M059J (cell line): ENCODE measurements around the gene LRRC3. TPM values are rescaled to one million over a fixed set of nuclear protein-coding genes. Genes with fewer than 3 reads are reported as not detected.

Experiments used
- DNase-seq: peaks from one replicate; pipeline ENCODE4 v3.0.0-alpha.2; 2012; ENCODE audit warnings: low read depth
- total RNA-seq: library from RNA; depleted of rRNA; stranded (reverse); fragments of >200 nt; shearing (Covaris generic); gene quantifications from 2 replicates; pipeline ENCODE4 v1.2.3, GENCODE V29; 2014

Gene LRRC3
- total RNA-seq, 1 experiment from 2014 or later = not detected

DNA sequence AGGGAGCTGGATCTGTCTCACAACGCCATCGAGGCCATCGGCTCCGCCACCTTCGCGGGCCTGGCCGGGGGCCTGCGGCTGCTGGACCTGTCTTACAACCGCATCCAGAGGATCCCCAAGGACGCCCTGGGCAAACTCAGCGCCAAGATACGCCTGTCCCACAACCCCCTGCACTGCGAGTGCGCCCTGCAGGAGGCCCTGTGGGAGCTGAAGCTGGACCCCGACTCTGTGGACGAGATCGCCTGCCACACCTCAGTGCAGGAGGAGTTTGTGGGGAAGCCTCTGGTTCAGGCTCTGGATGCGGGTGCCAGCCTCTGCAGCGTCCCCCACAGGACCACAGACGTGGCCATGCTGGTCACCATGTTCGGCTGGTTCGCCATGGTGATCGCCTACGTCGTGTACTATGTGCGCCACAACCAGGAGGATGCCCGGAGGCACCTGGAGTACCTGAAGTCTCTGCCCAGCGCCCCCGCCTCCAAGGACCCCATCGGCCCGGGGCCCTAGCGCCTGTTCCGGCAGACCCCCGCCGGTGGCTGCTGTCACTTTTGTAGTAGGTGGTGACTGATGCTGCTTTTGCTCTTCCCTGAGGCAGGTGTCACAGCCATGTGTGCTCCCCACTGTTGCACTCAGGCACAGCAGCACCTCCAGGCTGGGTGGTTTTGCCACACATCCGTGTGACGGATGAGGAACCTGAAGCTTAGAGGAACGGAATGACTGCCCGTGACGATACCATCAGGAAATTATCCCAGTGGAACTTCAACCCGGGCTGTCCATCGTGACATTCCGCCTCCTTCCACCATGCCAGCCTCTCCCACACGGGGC lies 1.8 kb downstream of the LRRC3 start:
- no peak for DNase-seq

DNA sequence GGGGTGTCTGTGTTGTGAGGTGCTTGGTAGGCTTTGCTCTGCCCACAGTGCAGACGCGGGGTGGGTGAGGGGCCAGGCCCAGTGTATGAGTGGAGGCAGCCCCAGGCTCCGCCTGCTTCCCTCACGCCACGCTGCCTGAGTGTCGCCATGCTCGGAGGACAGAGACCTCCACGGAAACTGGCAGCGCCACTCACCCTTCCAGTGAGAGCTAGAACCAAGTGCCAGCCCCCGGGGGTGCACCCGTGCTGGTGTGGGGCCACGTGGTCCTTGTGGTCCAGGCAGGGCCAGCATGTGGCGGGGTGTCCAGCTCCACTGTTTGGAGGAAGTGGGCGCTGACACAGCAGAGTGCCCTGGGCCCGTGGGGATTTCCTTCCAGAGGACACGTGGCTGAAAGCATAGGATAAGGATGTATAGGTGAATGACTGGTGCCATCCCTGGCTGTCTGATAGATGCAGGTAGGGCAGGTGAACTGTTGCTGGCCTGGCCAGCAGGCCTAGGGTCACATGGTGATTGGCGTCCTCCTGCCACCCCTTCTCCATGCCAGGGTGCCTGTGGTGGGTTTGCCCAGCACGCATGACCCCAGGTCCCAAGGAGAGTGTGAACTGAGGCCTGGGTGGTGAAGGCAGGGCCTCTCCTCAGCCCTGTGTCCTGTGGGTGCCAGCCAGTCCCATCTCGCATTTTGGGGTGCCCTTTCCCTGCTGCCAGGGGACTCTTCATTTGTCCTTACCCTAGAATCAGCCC lies 3.8 kb downstream of the LRRC3 start:
- no peak for DNase-seq

DNA sequence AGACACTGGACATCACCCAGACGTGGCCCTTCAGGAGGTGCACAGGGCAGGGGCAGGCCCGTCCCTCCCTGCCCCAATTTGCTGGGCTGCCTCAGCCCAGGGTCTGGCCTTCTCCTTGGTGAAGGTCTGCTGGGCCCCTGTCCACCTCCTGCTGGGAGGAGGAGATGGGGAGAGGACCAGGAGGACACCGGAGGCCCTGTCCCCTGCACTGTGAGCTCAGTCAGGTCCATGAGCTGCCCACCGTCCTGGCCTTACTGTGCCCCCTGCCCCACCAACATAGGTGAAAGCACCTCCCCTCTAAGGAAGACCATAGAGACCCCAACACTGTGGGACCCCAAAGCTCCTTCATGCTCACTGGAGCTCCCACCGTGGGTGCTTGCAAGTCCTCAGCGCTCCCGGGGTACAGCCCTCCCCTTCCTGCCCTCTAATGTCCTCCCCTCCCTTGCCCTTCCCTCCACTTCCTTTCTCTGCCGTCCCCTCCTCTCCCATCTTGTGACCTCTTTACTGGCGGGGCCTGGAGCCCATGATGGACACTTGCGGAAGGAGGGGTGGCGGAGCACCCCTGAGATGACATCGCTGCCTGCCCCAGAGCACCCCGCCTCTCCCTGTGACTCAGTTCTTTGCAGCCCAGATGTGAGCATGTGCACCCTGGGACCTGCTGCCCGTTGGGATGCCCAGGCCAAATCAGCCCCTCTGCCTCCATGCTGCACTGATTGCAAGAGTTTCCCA lies 4.6 kb downstream of the LRRC3 start:
- DNase-seq = no peak

DNA sequence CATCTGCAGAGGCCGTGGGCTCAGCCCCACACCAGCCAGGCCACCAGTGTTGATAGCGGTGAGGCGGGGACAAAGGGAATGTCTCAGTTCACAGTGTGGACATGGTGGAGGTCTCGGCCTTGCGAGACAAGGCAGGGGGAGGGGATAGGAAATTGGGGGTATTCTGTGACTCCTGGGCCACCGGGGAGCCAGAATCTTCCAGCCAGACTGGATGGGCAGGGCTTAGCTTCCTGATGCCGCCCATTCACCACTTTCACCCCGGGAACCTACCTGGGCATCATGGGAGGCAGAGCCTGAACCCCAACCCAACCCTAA lies 5.1 kb downstream of the LRRC3 start:
- DNase-seq = no peak

DNA sequence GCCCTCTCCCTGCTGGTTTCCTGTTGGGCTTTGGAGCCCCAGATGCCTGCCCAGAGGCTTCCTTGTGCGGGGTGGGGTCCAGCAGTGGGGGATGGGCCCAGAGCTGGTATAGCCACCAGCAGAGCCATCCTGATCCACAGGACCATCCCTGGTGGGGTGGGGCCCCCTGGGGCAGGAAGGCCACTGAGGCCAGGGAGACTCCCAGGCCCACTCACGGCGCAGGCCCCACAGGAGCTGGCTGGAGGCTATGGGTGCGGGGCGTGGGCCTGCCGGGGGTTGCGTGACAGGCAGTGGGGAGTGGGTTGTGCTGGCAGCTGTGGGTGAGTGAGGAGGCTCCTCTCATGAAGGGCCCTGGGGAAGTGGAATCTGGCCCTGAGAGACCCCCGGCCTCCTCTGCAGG lies 5.7 kb downstream of the LRRC3 start:
- no peak for DNase-seq

DNA sequence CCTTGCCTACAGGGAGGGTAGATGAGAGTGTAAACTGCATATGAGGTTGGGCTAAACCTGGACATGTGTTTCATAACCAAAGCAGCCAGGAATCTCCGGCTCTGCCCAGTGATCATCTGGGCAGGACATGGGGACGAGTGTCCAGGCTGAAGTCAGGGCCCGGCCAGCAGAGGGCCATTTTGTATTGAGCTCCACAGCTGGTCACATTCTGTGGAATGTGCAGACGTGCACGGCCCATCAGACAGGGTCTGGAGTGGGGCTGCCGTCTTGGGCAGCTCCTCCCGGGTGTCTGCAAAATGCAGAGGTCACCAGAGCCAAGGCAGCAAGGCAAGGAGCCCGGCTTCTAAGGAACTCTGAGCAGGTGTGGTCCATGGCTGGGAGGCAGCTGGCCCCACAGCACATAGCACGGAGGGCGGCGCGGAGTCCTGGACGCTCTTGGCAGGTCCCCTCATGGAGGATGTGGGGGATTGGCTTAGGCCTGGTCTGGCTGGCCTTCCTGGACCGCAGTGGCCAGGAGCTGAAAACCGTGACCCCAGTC lies 6.2 kb downstream of the LRRC3 start:
- DNase-seq = peak; percentile 22

DNA sequence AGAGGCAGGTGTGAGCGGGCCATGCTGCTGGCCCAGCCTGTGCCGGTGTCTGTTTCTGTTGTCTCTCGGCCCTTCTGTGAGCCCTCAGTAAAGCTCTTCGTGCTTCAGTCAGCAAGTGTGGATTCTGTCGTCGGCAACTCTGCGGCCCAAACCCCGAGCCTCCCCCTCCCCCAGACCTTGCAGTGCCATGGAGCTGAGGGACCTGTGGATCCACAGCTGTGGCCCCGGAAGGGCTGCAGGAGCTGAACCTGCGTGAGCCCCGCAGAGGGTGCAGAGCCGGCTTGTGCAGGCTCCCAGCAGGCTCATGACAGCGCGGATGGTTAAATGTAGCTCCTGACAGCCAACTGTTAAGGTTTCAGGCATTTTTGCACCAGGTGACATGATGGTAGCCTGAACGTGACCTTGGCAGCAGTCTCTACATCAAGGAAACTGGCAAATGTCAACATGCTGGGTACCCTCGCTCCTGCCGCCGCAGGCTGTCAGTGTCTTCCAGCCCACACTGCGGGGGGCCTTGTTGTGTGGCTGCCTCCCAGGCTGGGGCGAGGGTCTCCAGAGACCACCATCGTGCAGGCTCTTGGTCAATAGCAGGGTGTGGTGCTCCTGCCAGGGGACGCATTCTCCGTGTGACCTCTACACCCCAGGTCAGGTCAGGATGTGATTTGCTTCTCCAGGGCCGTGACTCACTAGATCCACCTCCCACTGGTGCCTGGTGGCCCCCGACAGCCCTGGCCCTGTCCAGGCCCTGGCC lies 7.0 kb downstream of the LRRC3 start:
- no peak for DNase-seq

DNA sequence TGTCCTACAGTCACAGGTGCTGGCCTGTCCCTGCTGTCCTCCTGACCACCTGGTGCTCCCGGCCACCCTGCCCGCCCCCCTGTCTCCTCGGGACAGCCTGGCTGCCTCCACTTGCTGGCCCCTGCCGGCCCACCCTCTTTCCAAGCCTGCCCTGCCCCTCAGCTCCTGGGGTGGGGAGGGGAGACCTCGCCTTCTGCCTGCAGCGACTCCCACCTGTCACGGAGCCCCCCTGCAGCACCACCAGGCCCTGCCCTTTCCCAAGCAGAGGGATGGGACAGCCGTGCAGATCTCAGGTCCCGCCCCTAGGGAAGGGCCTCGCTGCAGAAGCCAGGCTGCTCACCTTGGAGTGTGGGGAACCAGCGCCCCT lies 7.5 kb downstream of the LRRC3 start:
- DNase-seq = no peak

DNA sequence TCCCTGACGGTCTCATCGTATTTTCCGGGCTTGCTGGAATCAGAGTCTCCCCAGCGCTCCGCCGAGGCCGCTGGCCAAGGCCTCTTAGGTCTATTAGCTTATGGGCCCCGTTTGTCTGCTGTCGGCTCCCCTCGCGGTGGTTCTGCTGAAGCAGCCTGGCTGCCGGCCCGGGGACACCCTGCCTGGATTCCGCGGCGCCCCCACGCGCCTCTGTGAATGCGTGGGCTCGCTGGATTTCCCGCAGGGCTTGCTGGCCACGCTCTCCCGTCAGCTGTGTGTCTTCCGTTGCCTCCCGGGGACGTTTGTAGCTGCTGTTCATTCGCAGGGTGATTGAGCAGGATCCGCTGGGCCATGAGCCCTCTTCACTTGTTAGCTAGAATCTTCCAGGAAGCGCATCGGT lies 8.4 kb downstream of the LRRC3 start:
- DNase-seq = no peak

DNA sequence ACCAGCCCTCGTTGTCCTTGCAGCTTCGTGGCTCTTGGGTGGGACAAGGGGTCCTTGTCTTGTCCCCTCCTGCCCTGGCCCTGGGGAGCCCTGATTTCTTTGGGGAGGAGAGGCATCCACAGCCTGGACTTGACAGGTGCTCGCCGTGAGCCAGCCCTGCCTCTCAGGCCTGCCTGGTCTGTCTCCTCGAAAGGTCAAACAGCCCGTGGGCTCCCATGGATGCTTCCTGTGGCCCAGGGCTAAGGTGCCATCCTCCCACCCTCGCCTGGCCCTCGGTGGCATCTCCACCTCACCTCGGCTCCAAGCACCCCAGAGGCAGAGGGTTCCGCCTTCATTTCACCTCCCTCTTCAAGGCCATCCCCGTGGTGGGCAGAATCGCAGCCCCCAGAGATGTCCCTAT lies 9.0 kb downstream of the LRRC3 start:
- no peak for DNase-seq

DNA sequence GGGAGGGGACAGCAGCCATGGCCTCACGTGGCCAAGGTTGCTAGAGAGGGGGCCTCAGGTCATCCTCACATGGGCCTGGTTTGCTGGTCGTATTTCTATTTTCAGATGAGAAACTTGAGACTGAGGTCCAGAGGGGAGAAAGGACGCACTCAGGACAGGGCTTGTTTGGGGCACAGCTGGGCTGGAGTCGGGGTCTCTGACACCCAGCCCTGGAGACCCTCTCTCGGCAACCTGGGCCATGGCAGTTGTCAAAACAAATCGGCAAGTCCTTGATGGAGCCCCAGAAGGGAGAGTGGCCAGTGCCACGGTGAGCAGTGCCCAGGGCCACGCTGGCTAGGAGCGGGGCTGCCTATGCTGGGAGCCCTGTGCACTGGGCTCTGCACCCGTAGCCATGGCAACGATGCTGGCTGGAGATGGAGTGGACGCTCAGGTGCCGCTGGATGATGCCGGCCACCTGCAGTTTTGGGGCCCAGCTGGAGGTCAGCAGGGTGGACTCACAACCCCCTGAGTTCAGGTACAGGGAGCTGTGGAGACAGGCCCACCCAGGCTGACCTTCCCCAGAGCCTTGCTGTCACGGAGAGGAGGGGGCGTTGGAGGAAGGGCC lies 11.1 kb downstream of the LRRC3 start:
- no peak for DNase-seq

DNA sequence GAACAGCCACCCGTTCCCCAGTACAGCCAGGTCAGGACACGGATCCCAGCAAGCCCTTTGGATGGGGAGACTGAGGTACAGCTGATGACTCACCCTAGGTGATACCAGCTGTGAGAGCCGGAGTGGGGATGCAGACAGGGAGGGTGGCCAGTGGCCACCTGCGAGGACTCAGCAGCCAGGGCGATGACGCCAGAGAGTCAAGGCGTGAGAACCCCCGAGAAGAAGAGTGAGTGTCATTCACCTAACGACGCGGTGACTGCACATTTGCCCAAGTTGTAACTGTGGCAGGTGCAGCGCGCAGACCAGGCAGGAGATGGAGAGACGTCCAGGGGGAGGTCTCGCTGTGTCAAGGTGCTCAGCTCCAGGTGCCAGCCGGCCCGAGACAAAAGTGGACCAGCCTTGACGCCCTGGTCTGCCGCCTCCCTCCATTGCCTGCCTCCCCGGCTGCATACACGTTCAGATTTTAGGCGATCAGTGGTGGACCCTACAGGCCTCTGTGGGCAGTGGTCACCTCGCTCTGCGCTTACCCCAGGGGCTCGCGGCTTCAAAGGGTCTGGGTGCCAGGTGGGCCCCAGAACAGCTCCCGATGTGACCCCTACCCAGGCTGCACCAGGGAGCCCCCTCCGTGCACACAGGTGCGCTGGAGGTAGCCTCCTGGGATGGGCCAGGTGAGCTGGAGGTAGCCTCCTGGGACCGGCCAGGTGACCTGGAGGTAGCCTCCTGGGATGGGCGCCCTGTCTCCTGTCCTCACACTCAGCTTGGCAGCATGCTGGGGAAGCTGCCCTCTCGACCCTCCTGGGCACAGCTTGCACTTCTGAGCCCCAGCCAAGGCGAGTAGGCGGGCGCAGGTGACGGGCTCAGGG lies 11.9 kb downstream of the LRRC3 start:
- DNase-seq = no peak

DNA sequence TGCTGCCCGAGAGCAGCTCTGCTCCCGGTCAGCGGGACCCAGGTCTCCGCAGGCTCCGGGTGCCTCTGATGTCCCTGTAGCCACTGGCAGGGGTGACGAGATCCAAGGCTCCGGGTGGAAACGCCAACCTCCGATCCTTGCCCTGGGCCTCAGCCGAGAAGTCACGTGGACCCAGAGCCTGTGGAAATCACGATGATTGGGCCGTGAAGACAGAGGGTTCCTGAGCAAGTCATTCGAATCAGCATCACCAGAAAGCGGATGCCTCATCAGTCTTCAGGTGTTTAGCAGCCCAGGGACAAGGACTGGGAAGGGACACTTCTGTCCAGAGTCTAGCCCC lies 12.5 kb downstream of the LRRC3 start:
- DNase-seq = no peak

DNA sequence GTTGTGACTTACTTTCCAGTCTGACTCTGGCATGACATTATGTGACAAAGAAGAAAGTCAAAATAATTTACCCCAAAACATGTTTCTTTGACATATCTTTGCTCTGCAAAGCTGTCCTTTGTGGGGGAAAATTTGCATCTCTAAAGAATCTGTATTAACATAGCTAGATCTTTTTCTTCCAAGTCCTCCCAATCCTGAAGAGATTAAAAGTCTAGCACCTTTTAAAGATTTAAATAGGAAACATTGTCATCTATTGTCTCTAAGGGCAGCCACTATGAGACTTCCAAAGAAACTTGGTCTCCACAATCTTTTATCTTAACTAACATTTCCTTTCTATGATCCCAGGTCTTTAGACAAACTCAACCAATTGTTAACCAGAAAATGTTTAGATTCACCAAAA lies 16.0 kb downstream of the LRRC3 start:
- DNase-seq = no peak

DNA sequence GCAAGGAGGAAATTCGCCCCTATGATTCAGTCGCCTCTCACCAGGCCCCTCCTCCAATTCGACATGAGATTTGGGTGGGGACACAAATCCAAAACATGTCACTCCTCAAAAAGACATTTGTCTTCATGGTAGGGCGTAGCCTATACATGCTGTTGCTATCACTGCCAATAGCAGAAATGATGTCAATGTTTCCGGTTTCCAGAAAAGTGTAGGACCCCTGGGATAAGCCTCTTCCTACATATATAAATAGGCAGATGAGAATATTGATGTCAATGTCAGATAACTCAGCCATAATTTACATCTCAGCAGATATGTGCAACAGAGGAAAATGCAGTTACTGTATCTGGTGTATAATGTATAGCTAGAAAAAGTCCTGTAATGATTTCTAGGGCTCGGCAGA lies 16.7 kb downstream of the LRRC3 start:
- no peak for DNase-seq

DNA sequence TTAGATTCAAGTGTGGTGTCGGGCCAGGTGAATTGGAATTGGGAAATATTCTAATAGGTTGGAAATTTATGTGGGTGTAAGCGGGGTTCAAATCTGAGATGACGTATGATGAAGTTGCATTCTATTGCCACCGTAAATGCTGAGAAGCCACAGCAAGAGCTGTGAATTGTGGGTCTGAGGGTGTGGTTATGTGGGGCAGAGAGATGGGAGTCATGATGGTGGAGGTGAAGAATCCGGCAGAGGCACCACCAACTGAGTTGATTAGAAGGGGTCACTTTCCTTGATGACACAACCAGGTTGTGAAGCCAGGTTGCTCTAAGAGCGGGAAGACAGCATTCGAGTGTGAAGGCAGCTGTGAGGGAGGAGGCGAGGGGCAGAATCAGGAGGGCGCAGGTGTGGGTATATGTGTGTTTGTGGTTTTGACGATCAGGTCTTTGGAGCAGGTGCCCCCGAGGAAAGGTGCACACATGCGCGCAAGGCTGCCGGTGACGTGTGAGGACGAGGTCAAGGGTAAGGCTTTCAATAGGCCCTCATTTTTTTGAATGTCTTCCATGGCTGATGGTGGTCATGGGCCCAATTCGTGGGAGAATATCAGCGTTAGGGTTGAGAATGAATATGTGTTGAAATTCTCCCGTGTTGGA lies 18.7 kb downstream of the LRRC3 start:
- no peak for DNase-seq

DNA sequence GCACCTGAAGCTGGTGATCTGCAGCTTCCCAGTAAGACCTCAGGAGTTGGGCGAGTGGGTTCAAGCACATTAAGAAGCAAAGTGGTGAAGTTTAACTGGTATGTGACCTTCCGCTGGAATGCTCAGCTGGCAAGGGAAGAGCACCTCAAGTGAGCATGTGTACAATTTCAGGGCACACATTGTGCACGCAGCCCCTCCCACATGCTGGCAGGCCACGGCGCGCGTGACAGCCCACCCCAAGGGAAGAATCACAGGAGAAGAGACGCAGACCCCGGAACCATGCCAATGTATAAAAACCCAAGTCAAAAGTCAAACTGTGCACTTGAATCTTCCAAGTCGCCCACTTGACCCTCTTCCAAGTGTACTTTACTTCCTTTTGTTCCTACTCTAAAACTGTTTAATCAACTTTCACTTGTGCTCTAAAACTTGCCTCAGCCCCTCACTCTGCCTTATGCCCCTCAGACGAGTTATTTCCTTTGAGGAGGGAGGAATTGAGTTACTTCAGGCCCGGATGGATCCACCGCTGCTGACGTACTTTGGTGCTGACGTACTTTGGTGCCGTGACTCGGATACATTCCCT lies 20.0 kb downstream of the LRRC3 start:
- DNase-seq = no peak

DNA sequence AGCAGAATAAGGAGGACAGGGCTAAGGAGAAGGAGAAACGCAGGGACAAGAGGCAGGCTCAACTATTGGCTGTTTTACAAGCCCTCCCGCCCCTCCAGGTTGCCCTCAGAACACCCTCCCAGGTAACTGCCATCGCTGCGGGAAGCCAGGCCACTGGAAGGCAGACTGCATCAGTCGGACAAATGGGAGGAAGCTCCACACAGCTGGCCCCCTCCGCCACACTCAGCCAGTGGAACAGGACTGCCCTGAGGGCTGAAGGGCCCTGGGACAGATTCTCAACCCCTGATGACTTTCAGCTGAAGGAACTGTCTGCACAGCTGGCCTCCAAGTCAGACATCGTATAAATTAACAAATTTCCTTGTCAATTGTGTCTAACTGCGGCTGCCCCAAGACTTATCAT lies 21.8 kb downstream of the LRRC3 start:
- no peak for DNase-seq

DNA sequence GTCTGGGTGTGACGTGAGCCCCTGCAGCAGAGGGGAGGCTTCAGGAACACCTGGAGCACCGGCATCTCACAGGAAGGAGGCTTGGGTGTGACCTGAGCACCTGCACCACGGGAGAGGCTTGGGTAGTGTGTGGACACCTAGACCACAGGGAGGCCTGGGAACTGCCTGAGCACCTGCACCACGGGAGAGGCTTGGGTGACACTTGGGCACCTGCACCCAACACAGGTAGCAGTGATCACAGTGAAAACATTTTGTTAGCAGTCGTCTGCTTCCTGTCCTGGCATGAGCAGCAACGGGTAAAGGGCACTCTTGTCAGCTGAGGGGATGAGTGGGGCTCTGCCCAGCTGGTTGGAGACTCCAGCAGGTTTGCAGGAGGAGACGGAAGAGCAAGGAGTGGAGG lies 22.4 kb downstream of the LRRC3 start:
- DNase-seq = no peak
